Choroid plexus epithelial cell (primary cell): ENCODE measurements around the gene TK2.
A peak's percentile ranks its signal among the peaks of the same experiment; 100 is the strongest.
"Not testable (repeated sequence)": the region's sequence is repeated elsewhere in the genome, so short reads cannot be mapped to it uniquely, and the experiment has no call there.

Experiments
- DNase-seq: peaks from one replicate; pipeline ENCODE4 v3.0.0-alpha.2; 2010; ENCODE audit warnings: low read depth
- H3K4me3 ChIP-seq: 2 replicates; pipeline ENCODE4 v1.5.1; 2011; ENCODE audit warnings: low read depth, mild to moderate bottlenecking, control low read depth, low read length, moderate library complexity
- TF ChIP-seq, protein P1 (sequence below): conservative IDR thresholded peaks from 2 replicates; pipeline ENCODE4 v1.5.1; 2011; ENCODE audit warnings: low read depth, mild to moderate bottlenecking, control low read depth, inconsistent platforms, low read length, moderate library complexity

The TK2 gene

DNA sequence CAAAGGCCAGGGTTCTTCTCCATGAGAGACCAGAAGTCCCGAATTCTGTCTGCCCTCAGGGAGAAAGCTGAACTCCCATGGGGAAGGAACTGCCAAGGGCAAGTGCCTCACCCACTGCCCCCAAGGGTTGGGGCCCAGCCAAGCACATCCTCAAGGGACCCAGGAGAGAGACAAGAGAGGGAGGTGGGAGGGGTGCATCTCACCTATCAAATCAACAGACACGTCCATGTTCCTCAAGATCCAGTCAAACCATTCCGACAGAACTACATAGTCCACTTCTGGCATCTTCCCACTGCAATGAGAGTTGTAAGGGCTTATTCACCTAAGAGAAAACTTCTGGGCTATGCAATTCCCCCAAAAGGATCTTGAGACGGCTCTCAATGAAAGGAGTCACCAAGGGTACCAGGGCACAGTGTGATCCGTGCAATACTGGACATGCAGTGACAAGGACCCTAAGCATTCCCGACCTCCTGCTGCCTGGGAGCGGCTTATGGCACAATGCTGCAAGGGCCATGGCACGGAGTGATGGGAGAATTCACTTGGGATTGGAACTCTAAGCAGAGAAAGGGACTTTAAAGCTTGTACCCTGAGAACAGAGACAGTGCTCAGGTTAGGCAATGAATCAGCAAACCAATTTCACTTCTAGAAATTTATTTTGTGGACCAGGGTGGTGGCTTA is 32.2 kb downstream of the TK2 start:
- DNase-seq = no peak
- TF ChIP-seq, protein P1, sequence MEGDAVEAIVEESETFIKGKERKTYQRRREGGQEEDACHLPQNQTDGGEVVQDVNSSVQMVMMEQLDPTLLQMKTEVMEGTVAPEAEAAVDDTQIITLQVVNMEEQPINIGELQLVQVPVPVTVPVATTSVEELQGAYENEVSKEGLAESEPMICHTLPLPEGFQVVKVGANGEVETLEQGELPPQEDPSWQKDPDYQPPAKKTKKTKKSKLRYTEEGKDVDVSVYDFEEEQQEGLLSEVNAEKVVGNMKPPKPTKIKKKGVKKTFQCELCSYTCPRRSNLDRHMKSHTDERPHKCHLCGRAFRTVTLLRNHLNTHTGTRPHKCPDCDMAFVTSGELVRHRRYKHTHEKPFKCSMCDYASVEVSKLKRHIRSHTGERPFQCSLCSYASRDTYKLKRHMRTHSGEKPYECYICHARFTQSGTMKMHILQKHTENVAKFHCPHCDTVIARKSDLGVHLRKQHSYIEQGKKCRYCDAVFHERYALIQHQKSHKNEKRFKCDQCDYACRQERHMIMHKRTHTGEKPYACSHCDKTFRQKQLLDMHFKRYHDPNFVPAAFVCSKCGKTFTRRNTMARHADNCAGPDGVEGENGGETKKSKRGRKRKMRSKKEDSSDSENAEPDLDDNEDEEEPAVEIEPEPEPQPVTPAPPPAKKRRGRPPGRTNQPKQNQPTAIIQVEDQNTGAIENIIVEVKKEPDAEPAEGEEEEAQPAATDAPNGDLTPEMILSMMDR = no peak
- H3K4me3 ChIP-seq = no peak overlapping the region

DNA sequence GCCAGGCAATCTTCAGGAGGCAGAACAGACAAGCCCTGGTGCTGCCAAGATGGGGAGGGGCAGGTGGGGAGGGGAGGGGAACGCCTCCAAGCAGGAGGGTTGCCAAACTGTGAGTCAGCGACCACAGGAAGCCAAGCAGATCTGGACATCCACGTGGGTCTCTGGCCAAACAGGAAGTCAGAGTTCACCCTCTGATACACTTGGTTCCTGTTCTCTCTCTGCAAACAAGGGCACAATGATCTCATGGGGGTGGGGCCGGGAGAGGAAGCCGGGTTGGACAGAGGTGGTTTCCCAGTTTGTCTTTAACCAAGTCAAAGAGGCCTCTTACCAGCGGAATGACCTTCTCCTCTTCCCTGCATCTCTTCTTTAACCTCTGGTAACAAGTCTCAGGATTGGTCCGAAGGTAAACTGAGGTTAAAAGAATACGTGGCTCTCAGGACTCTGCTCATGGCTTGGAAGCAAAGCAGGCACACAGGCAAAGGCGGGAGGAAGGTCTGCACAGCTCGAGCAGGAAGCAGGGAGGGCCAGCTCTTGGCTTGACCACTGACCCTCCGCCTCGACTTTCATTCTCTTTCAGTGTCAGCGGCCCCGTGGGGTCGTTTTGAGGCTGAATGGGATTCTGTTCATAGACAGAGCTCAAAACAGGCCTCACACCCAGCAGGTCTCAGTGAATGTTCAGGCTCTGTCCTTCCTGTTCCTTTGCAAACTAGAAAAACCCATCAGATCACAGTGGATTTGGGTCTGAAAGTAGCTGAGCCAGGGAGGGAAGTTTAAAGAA is 32.9 kb downstream of the TK2 start:
- TF ChIP-seq, protein P1 = no peak
- no peak overlapping the region for H3K4me3 ChIP-seq
- peak; percentile 99 for DNase-seq

DNA sequence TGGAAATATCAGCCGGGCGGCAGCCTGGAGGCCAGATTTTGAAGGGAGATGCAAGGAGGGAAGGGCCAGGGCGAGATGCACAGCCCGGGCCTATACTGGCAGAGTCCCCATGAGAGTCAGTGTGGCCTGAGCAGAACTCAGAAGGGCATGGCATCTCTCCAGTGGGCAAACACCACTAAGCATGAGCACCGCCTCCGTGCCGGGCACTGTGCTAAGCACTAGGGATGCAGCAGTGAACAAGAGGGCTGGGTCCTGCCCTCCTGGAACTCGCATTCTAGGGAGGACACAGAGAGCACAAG is 33.5 kb downstream of the TK2 start:
- no peak overlapping the region for H3K4me3 ChIP-seq
- DNase-seq = no peak
- TF ChIP-seq, protein P1 = no peak

DNA sequence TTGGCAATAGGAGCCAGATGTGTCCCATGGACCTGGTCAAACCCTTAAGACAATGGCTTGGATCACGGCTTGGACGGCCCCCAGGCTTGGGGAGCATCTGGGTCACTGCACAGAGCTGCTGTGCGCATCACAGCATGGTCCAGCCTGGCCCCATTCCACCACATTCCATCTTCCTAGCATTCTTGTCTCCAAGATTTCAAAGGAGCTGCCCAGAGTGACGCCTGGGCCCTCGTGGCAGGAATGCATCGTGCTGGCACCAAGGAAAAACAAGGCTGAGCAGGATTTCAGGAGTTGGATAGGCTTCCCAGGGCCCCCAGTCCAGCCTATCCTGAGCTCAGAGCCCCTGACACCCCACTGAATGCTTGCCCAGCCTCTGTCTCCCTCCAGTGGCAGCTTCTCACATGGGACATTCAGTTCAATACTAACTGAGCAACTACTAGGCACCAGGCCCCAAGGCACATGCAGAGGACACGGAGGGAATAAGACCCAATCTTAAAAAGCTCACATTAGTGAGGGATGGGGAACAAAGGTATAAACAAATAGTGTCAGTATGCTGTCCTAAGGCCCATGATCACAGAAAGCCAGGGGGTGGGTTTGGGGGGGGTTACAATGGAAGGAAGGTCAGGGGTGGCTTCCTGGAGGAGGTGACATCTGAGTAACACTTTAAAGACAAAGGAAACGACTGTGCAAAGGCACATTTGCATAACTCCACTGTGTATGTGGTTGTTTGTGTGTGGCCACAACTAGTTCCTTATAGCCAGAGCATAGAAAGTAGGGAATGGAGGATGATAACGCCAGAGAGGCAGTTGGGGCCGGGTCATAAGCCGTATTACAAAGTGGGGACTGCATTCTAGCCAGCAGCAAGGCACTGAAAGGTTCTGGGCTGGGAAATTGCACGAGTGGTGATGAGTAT is 34.1 kb downstream of the TK2 start:
- DNase-seq = peak; percentile 76
- H3K4me3 ChIP-seq = no peak overlapping the region
- TF ChIP-seq, protein P1 = peak; percentile 81

DNA sequence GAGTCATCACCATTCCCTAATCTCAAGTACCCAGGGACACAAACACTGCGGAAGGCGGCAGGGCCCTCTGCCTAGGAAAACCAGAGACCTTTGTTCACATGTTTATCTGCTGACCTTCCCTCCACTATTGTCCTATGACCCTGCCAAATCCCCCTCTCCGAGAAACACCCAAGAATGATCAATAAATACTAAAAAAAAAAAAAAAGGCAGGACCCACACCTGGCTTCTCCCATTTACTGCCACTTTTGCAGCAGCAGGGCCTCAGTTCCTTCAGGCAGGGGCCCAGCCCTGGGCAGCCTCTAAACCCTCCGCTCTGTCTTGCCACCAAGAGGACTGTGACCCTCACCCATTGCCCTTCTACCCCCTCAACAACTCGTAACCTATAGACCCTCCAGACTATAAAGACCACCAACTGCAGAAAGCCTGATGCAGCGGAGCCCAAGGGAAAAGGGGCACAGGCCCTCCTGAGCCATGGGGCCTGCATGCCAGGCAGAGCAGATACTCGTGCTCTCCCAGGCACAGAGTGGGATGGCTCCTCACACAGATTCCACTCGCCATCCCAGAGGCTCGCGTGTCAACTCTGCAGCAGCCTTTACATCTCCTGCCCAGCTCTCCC is 34.8 kb downstream of the TK2 start:
- DNase-seq, H3K4me3 ChIP-seq: not testable (repeated sequence)

DNA sequence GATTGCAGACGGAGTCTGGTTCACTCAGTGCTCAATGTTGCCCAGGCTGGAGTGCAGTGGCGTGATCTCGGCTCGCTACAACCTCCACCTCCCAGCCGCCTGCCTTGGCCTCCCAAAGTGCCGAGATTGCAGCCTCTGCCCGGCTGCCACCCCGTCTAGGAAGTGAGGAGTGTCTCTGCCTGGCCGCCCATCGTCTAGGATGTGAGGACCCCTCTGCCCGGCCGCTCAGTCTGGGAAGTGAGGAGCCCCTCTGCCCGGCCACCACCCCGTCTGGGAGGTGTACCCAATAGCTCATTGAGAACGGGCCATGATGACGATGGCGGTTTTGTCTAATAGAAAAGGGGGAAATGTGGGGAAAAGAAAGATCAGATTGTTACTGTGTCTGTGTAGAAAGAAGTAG is 35.5 kb downstream of the TK2 start:
- DNase-seq, H3K4me3 ChIP-seq: not testable (repeated sequence)

DNA sequence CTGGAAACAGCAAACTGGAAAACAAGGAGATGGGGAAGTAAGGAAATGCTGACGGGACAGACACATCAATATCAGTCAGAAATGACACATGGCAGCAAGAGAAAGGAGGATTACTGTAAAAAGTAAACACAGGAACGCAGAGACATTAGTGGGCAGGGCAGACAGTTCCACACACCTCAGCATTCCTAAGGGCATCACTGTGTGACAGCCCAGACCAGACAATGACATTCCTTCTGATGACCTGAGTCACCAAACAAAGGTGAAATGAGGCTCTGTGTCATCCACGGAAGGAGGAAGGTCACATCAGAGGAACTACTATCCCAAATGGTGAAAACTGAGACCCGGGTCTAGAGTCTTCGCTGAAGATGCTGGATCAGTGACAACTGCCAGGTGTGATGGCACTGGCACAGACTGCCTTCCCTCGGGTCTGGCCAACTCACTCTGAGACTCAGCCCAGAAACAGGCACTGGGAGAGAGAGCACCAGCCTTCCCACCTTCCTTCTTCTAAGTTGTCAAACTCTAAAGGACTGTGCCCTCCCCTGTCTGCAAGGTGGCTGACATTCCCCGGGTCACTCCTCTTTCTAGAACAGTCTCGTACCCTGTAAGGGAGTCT is 36.7 kb downstream of the TK2 start:
- no peak for DNase-seq
- H3K4me3 ChIP-seq = no peak overlapping the region
- TF ChIP-seq, protein P1 = no peak
